ENCODE results near the gene CXCL9.
"Not testable (repeated sequence)": the region's sequence is repeated elsewhere in the genome, so short reads cannot be mapped to it uniquely, and the experiment has no call there.

CXCL9 gene

DNA sequence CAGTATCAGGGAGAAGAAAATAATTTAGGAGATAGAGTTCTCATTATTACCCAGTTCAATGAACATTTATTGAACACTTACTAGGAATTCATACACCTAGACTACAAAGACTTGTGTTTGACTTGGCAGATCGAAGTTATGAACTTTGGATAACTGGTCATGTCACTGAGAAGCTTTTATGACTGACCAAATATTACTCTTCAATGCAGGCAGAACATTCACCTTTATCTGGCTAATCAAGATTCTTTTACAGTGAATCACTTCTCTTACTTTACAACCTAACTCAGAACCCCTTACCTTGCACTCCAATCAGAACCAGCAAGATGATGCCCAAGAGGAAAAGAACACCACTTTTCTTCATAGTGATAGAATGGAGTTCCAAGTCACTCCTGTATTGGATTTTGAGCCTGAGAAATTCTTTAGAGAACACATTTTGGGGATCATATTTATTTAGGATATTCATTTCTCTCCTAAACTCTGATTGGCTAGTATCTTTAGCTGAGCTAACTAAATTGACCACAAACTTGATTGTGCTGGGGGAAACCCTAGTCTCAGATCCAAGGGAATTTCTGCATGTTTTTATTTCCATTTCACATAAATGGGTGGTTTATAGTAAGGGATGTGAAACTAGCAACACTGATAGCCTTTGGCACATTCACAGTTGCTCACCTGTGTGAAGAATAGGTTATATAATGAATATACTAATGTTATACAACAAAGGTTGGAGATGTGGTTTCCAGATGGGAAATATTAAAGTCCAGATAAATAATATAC, at the start of gene CXCL9:
Gene CXCL9 (minus strand): TSS at position 421 of the 774 bp plus-strand sequence. CDS start 60 bp downstream, at position 361.
- no peak for DNase-seq (ENCODE audit: low read depth)

DNA sequence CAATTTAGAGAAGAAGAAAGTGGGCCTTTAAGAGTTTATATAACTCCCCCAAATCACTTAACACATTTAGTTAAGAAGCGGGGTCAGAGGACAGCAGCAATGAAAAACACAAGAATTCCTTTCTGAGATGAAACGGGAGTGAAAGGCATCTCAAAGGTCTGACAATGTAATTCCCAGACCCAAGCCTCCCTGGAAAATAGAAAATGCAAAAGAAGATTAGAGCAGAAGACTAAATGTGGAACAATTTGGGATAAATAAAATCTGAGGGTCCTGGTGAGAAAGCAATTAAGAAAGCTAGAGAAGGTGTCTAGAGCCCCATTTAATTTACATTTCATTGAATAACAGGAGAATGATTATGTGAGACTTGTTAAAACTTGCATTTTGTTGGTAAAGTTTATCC, 48.1 kb upstream of the CXCL9 start:
- no peak for DNase-seq (ENCODE audit: low read depth)

DNA sequence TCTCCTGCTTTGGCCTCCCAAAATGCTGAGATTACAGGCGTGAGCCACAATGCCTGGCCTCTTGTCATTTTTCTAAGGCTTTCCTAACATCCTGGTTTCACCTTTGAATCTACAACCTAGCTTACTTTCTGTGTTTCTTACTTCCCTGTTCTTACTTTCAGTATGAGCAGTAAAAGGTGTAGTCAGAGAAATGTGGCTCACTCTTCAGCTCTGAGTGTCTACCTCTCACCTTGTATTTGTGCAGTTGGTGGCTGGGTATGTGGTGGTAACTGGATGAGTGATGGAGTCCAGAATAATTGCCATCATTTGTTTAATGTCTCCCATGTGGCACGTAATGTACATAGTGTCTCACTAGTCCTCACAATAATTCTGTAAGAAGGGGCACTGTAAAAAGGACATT, 47.7 kb upstream of the CXCL9 start:
- DNase-seq (ENCODE audit: low read depth), result no peak

DNA sequence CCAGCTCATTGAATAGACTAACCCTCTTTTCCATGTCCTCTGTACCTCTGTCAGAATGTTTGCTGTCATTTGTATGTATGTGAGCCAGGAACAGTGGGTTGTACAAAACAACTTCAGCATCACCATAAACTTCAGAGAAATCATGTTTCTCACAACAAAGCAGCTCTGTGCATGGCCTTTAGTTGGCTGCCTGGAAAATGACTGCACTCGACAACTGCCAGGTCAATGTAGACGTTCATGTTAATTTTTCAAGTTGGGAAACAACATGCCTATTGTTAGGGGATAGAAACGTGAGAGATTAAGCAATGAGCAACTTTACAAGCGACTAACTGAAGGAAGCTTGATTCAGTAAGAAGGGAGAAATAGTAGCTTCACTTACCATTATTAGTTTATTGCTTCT, 46.4 kb upstream of the CXCL9 start:
- no peak for DNase-seq (ENCODE audit: low read depth)

DNA sequence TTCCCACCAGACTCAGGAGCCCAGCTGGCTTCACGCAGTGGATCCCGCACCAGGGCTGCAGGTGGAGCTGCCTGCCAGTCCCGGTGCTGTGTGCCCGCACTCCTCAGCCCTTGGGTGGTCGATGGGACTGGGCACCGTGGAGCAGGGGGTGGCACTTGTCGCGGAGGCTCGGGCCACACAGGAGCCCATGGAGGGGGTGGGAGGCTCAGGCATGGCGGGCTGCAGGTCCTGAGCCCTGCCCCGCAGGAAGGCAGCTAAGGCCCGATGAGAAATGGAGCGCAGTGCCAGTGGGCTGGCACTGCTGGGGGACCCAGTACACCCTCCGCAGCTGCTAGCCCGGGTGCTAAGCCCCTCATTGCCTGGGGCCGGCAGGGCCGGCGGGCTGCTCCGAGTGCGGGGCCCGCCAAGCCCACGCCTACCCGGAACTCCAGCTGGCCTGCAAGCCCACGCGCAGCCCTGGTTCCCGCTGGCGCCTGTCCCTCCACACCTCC, 43.3 kb upstream of the CXCL9 start:
- DNase-seq (ENCODE audit: low read depth), result not testable (repeated sequence)

DNA sequence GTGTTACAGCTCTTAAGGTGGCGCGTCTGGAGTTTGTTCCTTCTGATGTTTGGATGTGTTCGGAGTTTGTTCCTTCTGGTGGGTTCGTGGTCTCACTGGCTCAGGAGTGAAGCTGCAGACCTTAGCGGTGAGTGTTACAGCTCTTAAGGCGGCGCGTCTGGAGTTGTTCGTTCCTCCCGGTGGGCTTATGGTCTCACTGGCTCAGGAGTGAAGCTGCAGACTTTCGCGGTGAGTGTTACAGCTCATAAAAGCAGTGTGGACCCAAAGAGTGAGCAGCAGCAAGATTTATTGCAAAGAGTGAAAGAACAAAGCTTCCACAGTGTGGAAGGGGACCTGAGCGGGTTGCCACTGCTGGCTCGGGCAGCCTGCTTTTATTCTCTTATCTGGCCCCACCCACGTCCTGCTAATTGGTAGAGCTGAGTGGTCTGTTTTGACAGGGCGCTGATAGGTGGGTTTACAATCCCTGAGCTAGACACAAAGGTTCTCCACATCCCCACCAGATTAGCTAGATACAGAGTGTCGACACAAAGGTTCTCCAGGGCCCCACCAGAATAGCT, 42.6 kb upstream of the CXCL9 start:
- not testable (repeated sequence) for DNase-seq (ENCODE audit: low read depth)

DNA sequence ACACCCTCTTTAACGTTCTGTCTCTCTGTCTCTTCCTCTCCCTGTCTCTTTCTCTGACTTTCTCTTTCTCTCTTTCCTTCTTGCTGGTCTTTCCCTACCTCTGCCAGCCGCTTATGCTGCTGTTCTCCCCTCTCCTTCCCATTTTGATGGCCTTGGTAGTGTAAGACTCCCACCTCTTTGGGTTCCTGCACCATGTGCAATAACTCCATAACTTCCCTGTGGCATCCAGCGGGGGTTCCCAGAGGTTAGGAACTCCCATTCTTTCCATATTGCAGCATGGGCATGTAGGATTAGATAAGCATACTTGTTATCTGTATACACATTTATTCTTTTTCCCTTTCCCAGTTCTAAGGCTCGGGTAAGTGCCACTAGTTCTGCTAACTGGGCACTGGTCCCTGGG, 37.4 kb upstream of the CXCL9 start:
- DNase-seq (ENCODE audit: low read depth), result not testable (repeated sequence)

DNA sequence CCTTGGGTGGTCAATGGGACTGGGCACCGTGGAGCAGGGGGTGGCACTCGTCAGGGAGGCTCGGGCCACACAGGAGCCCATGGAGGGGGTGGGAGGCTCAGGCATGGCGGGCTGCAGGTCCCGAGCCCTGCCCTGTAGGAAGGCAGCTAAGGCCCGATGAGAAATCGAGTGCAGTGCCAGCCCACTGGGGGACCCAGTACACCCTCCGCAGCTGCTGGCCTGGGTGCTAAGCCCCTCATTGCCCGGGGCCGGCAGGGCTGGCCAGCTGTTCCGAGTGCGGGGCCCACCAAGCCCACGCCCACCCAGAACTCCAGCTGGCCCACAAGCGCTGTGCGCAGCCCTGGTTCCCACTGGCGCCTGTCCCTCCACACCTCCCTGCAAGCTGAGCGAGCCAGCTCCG, 36.0 kb upstream of the CXCL9 start:
- not testable (repeated sequence) for DNase-seq (ENCODE audit: low read depth)

DNA sequence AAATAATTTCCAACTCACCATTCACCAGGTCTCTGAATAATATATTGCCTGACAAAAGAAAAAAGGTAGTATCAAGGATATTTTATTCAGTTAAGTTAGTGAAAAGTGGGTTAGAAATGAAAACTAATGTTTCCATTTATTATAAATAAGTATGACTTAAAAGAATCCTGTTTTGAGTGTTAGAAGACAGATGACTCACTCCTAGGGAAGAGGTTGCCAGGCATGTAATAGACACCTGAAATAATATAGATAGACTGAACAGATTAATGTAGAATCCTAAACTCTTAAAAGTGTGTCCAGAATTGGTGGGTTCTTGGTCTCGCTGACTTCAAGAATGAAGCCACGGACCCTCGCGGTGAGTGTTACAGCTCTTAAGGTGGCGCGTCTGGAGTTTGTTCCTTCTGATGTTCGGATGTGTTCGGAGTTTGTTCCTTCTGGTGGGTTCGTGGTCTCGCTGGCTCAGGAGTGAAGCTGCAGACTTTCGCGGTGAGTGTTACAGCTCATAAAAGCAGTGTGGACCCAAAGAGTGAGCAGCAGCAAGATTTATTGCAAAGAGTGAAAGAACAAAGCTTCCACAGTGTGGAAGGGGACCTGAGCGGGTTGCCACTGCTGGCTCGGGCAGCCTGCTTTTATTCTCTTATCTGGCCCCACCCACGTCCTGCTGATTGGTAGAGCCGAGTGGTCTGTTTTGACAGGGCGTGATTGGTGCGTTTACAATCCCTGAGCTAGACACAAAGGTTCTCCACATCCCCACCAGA, 35.1 kb upstream of the CXCL9 start:
- DNase-seq (ENCODE audit: low read depth), result not testable (repeated sequence)

DNA sequence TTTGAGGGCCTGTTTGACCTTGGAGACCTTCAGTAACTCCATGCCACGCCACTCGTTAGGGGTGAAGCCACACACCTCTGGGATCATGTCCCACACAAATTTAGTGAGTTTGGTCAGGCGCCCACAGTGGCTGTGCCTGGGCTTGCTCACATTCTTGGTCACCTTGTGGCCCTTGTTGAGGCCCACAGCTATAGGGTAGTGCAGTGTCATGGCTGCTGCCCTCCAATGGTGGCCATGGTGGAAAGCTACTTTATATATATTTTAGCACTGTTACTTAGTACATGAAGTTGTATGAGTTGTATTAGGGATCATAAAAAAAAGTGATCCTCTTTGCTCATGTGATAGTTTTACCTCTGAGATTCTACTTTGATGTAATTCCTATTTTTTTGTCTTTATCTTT, 29.5 kb upstream of the CXCL9 start:
- no peak for DNase-seq (ENCODE audit: low read depth)

DNA sequence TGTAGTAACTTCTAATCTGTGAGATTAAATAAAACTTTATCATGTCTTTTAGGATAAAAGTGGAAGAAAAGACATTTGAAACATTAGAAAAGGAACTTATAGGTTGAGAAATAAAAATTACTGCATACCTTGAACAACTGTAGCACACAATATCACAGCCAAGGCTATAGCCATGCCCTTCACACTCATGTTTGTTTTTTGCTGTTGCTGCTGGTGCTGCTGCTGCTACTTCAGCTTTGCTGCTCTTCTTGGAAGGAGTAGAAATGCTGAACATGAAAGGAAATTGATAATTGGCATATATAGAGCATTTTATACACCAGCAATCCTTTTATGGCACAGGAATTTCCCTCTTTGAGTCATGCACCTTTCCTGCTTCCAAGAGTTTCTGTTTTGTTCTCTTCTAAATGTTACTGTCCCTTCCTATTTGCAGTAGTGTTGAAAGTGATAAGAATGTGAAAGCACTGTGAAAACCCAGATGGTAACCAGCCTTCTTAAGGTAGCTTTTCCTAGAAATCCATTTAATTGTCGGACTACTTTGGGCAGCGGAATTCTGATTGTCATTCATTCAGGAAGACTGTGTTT, 28.6 kb upstream of the CXCL9 start, which contains the start of gene CXCL11:
Gene CXCL11 (minus strand): TSS at position 272 of the 582 bp plus-strand sequence. CDS start 83 bp downstream, at position 189.
- no peak for DNase-seq (ENCODE audit: low read depth)

DNA sequence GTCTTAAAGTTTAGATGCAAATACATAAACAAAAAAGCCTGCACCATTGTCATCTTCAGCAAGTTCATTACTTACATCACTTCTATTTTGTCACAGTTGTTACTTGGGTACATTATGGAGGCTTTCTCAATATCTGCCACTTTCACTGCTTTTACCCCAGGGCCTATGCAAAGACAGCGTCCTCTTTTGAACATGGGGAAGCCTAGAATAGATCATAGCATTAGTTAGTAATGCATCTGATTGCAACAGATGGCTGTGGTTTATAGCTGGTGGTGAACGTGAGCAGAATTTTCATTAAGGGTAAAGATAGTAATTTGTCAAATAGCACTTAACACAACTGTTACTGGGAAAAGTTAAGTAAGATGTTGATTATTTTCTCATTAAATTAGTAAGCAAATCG, 27.8 kb upstream of the CXCL9 start:
- no peak for DNase-seq (ENCODE audit: low read depth)

DNA sequence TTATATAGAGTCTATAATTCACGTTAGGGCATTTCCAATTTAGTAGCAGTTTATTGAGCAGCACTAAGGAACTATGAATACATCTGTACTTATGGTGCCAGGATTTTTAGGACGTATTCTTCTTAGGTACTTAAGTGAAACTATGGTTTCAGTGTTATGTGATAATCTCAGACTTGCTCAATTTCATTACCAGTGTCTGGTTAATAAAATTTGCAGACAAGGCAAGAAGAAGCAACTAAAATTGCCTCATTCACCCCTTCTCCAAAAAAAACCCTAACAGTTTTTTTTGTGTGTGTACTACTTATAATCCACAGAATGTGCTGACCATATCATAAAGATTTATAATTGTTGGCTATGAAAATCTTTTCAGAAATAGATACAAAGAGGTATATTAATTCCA, 22.0 kb upstream of the CXCL9 start:
- DNase-seq (ENCODE audit: low read depth), result no peak

DNA sequence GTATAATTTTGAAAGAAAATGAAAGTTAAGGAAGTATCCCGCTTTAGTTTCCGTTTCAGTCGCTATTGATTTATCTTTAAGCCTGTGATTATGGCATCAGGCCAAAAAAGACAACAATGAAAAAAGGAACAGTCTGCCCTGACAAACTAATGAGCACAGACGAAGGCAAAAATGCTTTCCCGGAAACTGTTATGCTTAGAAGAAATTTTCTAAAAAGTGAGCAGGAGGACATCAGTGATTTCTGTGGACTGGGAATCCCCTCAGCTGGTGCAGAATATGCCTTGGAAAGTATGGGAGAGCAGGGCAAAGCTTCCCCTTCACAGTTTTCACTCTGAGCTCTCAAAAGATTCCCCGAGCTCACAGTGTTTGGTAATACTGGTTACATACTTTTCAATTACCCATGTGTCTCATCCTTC, 21.0 kb upstream of the CXCL9 start:
- no peak for DNase-seq (ENCODE audit: low read depth)

DNA sequence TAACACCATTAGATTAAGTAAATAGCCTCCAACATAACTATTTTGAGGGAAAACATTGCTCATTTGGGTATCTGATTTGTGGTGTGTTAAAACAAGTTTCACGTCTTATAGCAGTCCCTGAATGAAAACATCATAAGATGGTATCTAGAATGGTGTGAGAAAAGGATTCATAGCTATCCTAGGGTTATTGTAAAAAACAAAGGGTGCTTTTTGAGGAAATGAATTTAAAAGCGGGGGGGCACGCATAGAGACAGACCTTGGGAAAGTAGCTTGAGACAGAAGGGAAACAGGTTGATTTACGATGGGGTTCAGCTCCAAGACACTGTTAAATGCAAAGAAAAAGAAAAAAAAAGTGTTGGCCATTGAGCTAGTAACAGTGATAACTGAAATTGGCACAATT, 16.8 kb upstream of the CXCL9 start:
- no peak for DNase-seq (ENCODE audit: low read depth)

DNA sequence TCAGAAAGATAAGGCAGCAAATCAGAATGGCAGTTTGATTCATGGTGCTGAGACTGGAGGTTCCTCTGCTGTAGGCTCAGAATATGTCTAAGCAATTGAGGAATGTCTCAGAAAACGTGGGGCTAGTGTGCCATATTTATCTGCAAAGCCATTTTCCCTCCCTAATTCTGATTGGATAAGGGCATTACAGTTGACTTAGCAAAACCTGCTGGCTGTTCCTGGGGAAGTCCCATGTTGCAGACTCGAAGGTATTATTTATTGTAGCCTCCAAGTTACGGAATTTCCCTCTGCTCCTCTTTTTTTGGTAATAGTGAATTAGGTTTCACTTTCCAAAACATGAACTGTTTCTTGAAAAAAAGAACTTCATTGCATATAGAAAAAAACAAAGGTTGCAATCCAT, 16.1 kb upstream of the CXCL9 start, which contains the start of gene CXCL10:
Gene CXCL10 (minus strand): TSS at position 109 of the 400 bp plus-strand sequence. CDS start 66 bp downstream, at position 43.
- peak; percentile 4 for DNase-seq (ENCODE audit: low read depth)

DNA sequence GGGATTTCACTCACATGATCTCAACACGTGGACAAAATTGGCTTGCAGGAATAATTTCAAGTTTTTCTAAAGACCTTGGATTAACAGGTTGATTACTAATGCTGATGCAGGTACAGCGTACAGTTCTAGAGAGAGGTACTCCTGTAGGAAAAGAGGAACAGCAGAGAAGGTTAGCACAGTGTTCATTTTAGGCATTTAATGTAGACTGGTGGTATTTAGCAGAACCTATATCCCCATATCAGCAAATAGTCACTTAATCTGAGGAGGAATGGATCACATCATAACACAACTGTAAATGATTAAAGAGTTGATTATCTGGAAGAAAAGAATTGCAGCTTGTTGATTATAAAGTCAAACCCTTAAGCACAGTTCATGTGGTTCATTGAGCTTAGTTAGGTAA, 15.4 kb upstream of the CXCL9 start:
- DNase-seq (ENCODE audit: low read depth), result no peak

DNA sequence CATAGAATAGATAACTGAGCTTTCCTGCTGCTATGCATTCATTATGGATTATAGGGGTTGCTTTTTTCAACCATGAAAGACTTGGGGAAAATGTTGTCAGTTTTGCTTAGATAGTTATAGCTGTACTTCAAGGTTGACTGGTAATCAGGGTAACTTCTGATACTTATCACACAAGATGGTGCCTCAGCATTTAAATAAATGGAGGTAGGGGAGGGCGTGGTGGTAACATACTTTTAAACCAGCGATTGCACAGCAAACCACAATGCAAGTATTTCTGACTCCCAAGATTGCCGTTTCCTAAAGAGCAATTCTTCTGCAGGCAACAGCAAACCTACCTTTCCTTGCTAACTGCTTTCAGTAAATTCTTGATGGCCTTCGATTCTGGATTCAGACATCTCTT, 14.7 kb upstream of the CXCL9 start:
- no peak for DNase-seq (ENCODE audit: low read depth)

DNA sequence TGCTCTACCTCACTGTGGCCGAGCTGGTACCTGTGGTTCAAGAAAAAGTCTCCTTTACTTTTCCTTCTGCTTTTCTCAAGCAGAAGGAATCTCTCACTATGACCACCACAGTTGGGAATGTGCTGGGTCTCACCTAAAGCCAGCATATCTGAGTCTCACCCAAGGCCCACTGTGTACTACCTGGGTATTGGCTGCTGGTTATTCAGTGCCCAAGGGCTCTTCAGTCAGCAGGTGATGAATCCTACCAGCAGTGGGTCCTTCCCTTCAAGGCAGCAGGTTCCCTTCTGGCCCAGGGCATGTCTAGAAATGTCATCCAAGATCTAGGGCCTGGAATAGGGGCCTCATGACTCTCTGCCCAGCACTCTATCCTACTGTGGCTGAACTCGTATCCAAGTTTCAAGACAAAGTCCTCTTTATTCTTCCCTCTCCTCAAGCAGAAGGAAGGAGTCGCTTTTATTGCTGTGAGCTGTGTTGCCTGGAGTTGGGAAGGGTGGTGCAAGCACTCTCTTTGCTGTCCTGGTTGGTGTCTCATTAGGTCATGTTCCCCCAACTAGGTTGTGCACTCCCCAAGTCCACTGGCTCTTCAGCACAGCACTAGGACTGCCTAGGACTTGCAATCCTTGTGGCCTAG, 9.9 kb upstream of the CXCL9 start:
- no peak for DNase-seq (ENCODE audit: low read depth)

DNA sequence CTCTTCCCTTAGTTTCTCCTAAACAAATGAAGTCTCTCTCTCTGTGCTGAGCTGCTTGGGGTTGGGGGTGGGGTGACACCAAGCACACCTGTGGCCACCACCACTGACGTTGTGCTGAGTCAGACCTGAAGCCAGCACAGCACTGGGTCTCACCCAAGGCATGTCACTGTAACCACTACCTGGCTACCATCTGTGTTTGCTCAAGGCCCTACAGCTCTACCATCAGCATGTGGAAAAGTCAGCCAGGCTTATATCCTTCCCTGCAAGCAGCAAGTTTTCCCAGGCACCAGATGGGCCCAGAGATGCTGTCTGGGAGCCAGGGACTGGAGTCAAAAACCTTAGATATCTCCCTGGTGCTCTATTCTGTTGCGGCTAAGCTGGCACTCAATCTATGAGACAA, 9.1 kb upstream of the CXCL9 start:
- no peak for DNase-seq (ENCODE audit: low read depth)

DNA sequence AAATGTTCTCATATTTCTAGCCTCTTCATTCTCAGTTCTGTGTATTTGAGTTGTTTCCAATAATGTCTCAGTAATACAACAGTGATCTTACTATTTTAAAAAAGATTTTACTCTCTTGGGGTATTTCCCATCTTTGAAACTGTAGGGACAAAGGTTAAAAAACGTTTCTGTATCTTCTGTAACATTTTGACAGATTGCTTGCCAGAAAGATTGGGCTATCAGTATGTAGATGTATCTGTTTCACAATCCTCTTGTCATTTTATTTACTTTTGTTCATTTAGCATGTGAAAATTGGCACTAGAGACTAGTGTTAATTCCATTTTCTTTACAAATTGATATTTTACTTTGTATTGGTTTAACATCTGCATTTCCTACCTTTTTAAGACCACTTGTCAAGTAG, 6.2 kb upstream of the CXCL9 start:
- no peak for DNase-seq (ENCODE audit: low read depth)

DNA sequence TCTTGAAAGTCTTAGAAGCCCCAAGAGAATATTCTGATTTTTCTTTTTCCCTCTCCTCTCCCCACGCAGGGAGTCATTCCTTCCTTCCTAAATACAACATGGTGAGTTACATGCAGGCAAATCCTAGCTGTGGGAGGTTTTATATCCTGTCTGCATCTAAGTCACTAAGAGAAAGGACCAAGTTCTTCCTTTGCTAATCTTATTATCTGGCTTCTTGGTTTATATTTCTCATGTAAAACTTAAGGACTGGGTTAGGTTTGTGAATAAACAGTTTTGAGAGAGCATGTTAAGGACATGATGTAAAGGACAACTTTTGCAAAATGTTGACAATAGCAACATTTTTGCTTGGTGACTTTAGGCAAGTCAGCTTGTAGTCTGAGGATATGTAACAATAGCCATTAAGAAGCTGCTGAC, 5.1 kb upstream of the CXCL9 start:
- DNase-seq (ENCODE audit: low read depth), result no peak
